HG03066 (cell line): Measurements from ENCODE around the gene GJB3.
"Not testable (repeated sequence)": the region's sequence is repeated elsewhere in the genome, so short reads cannot be mapped to it uniquely, and the experiment has no call there.

Source experiments
- ATAC-seq: cut with Tn5 transposase; IDR thresholded peaks from one replicate; pipeline ENCODE4 v1.9.1; 2021; ENCODE audit warnings: low read depth; ENCODE audit not compliant: unreplicated experiment

The GJB3 gene

DNA sequence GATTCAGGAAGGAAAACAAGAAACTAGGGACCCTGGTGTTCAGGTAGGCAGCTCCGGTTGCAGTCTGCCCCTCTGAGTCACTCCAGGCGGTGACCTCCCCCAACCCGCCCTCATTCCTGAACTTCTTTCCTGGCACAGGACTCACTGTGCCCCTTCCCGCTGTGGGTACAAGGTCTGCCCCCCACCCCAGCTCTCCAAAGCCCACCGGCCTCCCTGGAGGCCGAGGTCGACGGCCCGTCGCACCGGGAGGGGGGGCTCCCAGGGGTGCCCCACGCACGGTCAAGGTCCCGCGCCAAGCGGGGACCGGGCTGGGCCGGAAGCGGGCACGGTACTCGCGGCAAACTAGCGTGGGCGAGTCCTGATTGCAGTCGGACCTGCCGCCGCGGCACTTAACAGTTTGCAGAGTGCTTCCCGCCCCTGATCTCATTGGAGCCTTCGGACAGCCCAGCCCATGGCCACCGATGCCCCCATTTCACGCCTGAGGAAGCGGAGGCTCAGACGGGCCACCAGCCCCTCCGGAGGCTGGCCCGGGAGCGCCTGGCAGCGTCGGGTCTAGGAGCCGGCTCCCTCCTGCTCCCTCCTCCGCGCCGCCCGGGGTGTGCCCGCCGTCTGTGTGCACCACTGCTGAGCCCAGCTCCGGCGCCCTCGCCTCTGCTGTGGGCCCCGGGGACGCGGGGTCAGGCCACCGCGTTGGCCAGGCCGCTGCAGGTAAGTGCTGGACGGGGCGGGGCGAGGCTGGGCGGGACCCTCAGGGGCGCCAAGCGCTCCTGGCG, at the start of gene GJB3:
TSS of gene GJB3 (plus strand) at position 144 of the 773 bp plus-strand sequence. CDS start 3,549 bp downstream, outside the sequence.
- no peak for ATAC-seq

DNA sequence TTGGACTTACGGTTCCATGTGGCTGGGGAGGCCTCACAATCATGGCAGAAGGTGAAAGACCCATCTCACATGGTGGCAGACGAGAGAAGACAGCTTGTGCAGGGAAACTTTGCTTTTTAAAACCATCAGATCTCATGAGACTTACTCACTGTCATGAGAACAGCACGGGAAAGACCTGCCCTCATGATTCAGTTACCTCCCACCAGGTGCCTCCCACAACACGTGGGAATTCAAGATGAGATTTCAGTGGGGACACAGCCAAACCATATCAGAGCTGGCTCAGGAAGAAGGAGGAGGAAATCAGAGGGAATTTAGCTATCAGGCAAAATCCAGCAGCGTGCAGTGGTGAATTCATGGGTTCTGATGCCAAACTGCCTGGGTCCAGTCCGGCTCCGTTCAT, 48.2 kb upstream of the GJB3 start:
- ATAC-seq: not testable (repeated sequence)

DNA sequence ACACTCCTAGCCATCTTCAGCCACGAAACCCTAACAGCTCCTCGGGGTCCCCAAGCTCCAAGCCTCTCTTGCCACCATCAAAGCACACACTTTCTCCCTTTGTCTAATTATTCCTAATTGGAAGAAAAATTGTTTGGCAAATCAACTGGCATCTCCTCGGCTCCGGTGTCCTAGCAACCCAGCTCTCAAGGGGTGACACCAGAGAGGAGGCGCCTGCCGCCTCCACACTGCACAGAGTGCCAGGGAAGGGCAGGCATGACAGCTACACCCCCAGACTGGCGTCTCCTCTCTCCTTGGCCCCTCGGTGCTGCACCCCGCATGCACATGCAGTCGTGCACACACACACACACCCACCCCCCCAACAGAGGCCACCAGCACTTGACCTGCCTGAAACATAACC, 44.3 kb upstream of the GJB3 start:
- no peak for ATAC-seq

DNA sequence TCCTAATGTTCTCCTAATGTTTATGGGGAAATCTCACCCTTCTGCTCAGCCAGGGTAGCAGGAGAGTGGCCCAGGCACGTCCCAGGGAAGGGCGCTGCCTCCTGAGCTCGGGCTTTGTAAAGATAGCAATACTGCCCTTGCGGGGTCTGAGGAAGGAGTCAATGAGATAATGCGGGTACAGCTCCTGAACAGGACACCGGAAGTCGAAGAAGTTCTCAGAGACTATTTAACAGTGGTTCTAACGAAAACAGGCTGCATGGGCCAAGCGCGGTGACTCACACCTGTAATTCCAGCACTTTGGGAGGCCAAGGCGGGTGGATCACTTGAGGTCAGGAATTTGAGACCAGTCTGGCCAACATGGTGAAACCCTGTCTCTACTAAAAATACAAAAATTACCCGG, 43.8 kb upstream of the GJB3 start:
- not testable (repeated sequence) for ATAC-seq

DNA sequence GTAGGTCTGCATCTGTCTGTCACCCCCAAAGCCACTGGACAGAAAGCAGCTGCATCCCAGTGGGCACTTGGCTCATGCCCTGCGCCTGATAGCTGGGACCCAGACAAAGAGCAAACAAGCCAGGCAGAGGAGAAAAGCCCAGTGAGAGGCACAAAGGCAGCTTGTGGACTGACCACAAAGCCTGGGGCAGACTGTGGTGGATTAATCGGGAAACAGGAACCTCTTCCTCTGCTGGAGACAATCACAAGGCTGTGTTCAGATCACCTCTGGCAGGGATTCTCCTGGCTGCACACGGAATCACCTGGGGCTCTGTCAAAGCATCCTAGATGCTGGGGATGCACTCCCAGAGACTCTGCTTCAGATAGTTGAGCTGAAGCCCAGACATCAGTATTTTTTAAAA, 41.4 kb upstream of the GJB3 start:
- ATAC-seq: no peak

DNA sequence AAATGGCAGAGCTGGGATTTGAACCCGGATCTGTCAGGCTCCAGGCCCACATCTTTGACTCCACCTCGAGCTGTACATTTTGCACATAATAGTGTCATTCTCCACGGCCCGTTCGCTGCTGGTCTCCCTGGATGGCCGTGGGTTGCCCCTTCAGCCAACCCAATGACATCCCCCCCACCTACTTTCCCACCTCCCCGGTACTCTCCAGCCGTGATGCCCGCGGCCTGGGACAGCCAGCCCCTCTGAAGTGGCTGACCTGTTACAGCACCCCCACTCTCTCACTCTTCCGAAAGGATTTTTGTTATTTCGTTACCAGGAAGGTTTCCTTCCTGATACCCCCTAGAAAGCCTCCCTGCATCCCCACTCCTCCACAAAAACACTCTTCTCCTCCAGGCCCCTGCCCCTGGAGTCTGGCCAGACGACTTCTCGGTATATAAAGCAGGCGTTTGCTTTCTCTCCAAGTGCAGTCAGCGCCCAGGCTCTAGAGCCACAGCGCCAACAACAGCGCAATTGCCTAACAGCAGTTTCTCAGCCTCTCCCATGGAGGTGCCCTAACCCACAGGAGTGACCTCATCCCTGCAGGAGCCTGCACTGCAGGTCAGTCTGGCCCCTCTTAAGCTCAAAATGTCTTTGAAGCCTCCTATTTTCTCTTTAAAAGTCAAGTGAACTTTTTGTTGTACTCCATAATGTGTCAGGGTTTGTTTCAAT, 40.7 kb upstream of the GJB3 start:
- ATAC-seq: no peak

DNA sequence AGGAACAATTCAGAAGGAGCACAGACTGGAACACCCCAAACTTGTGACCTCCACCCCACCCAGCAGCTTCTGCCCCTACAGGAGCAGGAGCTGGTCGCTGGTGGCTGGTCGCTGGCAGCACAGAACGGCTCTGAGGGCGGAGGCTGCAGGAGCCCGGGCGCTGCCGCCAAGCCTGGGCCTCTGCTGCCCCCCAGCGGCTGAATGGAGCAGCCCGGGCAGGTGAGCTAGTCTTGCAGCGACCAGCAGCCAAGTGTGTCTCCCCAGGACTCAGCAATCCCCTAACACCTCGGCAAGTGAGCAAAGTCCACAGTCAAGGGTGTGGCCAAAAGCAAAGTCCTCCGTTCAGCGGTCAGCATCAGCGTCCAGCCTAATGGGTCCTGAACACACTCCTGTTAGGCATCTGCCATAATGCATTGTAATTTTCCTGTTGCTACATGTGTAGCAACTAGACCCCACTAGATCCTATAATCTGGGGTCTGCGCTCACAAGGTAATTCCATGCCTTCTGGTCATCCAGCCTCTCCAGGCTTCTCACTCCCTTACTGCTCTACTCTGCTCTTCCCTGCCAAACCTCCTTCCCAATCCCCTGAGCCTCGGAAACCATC, 38.2 kb upstream of the GJB3 start:
- no peak for ATAC-seq

DNA sequence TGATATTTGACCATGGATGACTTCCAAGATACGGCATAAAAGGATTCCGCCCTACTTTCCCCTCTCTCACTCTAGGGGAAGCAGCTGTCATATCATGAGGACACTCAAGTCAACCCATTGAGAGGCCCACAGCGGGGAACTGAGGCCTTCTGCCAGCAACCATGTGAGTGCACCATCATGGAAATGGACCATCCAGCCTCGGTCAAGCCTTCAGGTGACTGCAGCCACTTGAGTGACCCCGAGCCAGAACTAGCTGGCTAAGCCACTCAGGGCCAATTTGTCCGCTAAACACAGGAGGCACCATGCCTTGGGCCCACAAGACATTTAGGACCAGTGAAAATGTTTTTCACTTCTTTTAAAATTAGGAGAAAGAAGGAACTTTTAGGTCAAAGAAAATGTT, 37.2 kb upstream of the GJB3 start:
- no peak for ATAC-seq

DNA sequence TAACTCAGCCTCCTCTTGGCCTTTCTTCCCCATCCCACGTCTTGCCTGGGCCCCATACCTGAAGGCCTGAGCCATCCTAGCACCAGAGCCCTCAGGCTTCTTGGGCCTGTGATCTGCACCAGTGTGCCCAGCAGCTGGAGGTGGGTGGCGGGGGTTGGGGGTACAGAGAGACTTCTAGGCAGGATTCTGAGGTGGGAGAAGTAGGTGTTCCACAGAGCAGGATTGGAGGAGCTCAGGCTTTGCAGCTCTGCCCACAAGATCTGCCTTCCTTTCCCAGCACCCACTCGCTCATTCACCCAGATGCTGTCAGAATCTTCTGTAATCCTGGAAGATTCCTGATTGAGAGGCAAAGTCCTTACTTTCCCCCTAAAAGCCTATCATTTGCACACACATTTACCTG, 36.2 kb upstream of the GJB3 start:
- ATAC-seq: no peak

DNA sequence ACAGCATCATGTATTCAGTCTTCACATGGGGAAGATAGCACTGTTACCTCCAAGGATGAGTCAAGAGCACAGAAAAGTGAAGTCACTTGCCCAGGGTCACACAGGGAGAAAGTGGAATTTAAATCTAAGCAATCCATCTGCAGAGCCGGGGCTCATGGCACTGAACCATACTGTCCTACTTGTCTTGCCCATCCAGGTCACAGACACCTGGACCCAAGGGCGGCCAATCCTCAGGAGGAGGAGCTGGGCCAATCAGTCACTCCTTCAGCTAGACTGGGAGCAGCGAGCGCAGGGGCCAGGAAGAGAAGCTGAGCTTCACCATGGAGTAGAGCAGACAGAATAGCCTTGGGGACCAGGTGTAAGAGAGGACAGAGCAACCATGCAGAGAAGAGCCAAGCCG, 35.3 kb upstream of the GJB3 start:
- ATAC-seq: no peak

DNA sequence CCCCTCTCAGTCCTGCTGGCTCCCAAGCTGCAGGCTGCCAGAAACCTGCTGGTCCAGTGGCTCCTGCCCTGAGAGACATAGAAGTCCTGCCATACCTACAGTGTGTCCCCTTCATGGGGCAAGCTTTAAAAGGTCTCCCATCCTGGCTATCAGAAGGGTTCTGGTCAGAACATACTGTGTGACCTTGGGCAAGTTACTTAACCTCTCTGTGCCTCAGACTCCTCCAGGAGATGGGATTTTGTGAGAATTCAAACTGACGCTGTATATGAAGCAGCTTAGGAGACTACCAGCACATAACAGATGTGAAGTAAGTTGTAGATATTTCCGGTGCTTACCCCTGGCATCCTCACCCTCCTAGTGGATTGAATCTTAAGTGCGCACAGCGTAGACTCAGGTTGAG, 34.9 kb upstream of the GJB3 start:
- ATAC-seq: no peak

DNA sequence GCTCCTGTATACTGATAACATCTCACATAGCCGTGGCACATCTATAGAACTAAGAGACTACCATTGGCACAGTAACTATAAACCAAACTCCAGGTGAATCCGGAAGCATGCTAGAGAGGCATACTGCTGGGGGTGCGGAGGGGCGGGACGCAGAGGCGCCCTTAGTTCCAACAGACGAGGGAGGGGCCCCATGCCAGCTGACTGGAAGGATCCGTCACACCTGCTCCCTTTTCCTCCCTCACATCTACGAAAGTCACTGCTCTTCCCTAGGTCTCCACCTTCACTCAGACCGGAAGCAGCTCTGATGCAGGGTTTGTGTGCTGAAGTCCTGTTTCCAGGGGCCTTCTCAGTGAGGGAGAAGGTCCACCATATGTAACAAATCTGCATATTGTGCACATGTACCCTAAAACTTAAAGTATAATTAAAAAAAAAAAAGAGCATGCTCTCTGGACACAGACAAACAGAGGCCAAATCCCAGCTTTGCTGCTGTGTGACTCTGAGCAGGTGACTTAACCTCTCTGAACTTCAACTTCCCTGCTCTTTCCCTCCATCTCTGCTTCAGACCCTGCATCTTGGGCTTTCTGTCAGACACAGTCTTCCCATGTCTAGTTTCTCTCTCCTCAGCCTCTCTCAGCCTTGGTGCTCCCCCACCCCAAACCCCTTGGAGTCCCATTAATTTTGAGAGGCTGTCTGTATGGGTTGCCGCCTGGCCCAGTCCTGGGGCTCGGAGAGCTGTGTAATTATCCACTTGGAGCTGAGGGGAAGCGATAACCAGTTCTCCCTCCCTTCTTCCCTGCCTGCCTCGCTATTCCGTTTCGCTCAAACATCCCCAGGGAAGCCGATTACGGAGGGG, 34.0 kb upstream of the GJB3 start:
- no peak for ATAC-seq

DNA sequence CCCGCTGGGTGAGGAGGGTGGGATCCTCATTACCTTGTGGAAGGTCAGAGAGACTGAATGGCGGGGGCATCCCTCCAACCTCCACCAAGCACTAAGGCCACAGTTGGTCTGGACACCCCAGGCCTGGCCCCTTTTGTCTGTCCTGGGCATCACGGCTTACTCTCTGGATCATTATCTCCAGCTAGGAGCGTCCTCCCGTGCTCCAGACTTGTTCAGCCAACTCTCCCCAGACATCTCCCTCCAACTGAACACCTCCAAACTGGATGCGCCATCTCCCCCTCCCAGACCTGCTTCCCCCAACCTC, 33.4 kb upstream of the GJB3 start:
- ATAC-seq: no peak

DNA sequence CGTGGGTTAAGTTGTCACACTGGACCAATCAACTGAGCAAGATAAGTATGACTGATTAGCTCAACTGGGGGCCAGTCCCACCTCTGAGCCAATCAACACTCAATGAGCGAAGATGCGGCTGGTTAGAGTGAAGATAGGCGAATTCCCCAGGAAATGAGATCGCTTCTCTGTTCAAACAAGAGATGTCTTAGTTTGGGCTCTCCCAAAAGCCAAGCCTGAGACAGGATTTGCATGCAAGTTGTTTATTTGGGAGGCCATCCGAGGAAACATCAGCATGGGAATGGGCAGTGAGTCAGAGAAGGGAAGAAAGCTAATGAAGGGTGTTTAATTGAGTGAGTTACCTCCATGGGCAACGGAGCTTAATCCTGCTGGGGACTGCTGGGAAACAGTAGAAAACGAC, 31.0 kb upstream of the GJB3 start:
- no peak for ATAC-seq

DNA sequence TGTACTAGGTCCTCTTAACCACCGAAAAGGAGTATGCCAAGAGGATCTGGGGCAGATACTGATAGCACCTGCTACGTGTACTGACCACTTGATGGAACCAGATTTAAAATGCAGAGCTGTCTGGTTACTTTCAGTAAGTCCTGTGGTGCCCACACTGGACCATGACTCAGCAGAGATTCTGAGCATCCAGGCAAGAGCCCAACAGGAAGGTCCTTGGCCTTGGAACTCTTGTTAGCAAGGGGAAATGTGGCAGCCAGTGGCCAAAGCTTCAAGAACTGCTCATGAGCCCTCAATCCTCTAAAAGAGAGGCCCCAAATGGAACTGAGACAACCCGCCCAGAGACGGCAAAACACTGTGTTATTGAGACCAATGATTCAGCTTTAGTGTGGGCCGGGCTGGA, 30.4 kb upstream of the GJB3 start:
- ATAC-seq: no peak

DNA sequence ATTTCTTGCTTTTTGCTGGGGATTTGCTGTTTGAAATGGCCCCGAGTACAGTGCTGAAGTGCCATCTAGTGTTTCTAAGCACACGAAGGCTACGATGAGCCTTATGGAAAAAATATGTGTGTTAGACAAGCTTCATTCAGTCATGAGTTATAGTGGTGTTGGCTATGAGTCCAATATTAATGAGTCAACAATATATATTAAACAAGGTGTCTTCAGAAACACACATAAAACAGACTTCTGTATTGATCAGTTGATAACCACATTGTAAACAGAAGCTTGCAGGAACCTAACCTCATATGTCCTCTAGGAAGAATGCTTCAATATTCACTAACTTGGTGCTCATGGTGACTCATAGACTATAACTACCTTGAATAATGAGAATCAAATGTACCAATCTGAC, 27.9 kb upstream of the GJB3 start:
- no peak for ATAC-seq

DNA sequence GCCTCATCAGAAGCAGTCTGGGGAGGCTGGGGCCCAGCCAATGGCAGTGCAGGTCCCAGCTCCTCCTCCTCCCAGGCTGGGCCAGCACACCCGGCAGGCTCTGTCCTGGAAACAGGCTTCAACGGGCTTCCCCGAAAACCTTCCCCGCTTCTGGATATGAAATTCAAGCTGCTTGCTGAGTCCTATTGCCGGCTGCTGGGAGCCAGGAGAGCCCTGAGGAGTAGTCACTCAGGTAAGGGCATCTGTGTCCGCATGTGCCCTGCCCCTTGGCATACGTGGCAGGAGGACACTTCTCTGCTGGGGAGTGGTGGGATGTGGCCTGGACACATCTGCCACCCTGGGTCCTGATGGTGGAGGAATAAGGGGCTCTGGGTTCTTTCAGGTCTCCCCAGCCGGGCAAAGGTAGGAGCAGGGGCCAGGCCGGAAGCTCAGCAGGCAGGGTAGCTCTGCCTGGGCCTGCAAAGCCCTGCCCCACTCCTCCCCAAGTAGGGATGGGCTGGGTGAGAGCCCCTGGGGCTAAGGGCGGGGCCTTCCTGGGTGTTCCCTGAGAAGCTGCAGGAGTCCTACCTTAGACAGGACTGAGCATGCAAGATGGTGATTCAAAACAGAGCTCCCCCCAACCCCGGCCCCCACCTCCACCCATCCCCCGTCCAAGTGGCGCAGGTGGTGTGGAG, 25.9 kb upstream of the GJB3 start, which contains the start of gene GJB5:
TSS of gene GJB5 (plus strand) at position 84 of the 674 bp plus-strand sequence. CDS start 2,284 bp downstream, outside the sequence.
- no peak for ATAC-seq

DNA sequence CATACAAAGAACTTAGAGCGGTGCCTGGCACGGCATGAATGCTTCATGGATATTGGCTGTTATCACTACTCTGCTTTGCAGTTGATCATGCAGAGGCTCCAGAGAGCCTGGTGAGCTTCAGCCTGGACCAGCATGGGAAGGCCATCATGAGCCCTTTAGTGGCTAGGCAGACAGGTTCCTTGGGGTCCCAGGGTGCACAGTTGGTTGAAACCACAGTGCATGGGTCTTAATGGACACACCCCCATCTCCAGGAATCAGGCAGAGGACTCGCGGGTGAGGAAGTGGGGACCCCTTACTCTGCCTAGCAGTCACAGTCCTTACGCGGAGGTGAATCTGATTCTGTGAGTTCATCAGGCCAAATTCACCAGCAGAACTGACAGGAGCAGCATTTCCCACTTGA, 25.1 kb upstream of the GJB3 start:
- no peak for ATAC-seq

DNA sequence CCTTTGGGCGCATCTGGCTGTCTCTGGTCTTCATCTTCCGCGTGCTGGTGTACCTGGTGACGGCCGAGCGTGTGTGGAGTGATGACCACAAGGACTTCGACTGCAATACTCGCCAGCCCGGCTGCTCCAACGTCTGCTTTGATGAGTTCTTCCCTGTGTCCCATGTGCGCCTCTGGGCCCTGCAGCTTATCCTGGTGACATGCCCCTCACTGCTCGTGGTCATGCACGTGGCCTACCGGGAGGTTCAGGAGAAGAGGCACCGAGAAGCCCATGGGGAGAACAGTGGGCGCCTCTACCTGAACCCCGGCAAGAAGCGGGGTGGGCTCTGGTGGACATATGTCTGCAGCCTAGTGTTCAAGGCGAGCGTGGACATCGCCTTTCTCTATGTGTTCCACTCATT, 23.6 kb upstream of the GJB3 start:
- no peak for ATAC-seq

DNA sequence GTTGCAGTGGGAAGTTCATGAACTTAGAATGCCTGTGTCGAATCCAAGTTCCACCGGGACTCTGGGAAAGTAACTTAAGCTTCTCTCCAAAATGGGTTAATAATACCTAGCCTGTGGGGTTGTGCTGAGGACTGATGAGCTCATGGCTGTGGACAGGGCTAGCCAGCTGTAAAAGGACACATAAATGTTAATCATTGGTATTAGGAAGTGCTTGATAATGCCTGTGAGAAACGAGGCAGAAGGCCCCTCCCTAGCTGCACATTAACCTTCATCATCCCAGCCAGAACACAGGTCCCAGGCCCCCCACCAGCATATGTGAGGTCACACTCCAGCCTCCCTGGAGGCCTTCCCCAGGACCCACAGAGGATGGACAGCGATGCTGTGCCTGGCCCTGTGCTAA, 22.3 kb upstream of the GJB3 start:
- ATAC-seq: no peak
